Adrenal gland (tissue), 12 donors: ENCODE measurements around the gene CHD3. TPM values are rescaled to one million over a fixed set of nuclear protein-coding genes. Genes with fewer than 3 reads are reported as not detected.
A peak's percentile ranks its signal among the peaks of the same experiment; 100 is the strongest.

Experiments used
- DNase-seq, 7 donors: peaks; one replicate each; pipeline ENCODE4 v3.0.0-alpha.2; 2019 to 2020
- H3K27ac ChIP-seq, 5 donors: fragments of 200-600 bp; sonication (generic) in 4 of 5; 1 replicate in 3 of 5; 2 replicates in 2 of 5; pipeline versions ENCODE4 v1.5.1 to v1.8.0; 2016 to 2020; ENCODE audit warnings: mild to moderate bottlenecking in 1 of 5
- H3K27me3 ChIP-seq: fragments of 200-600 bp; 2 replicates; pipeline ENCODE4 v1.8.0; 2021
- H3K36me3 ChIP-seq, 2 donors: fragments of 200-600 bp; replicated peaks in 1 of 2; 1 replicate in 1 of 2; 2 replicates in 1 of 2; pipeline versions ENCODE4 v1.5.1 to v1.8.0; 2018 to 2022
- H3K4me1 ChIP-seq, 2 donors: fragments of 200-600 bp; replicated peaks in 1 of 2; 1 replicate in 1 of 2; 2 replicates in 1 of 2; pipeline versions ENCODE4 v1.5.1 to v1.8.0; 2018 to 2021
- H3K4me3 ChIP-seq, 4 donors: fragments of 200-600 bp; sonication (generic) in 3 of 4; one replicate each; pipeline ENCODE4 v1.5.1; 2016 to 2018
- H3K9me3 ChIP-seq, 3 donors: fragments of 200-600 bp; sonication (generic) in 1 of 3; replicated peaks in 1 of 3; 1 replicate in 2 of 3; 2 replicates in 1 of 3; pipeline versions ENCODE4 v1.5.1 to v1.8.0; 2016 to 2021
- CTCF ChIP-seq, 6 experiments: fragments of 450-650 bp in 4 of 6; fragments of 200-600 bp in 2 of 6; sonication (generic) in 1 of 6; IDR thresholded peaks; 1 replicate in 5 of 6; 2 replicates in 1 of 6; pipeline versions ENCODE4 v1.5.1 to v1.8.0; 2016 to 2021; ENCODE audit warnings: antibody characterized with exemption in 6 of 6, mild to moderate bottlenecking in 2 of 6, moderate library complexity in 1 of 6
- POLR2A ChIP-seq, 2 donors: fragments of 450-650 bp; IDR thresholded peaks; one replicate each; pipeline ENCODE4 v1.6.1; 2017; ENCODE audit warnings: antibody characterized with exemption in 2 of 2, mild to moderate bottlenecking in 2 of 2, moderate library complexity in 1 of 2
- WGBS, 4 donors: extraction: QIAGEN DNeasy Blood & Tissue Kit in 2 of 4; methylation state at CpG; one replicate each; pipeline versions ENCODE4 v1.1.5 to v1.1.7; 2013 to 2017; 5-methylcytosine and 5-hydroxymethylcytosine counted together
- intact Hi-C, 2 donors: fragments of 100-400 bp; cut with DNase I; formaldehyde crosslinking; loops; one replicate each; pipeline versions ENCODE4 v1.14.1 to v1.15.0; 2022 to 2023
- polyA plus RNA-seq, 3 donors: library from polyadenylated mRNA; stranded (reverse); fragments of 200-250 nt in 2 of 3; fragments of 350-450 nt in 1 of 3; fragmentation: Illumina TruSeq in 1 of 3; extraction: RNeasy Lipid Tissue Mini Kit (QIAGEN cat#74804) in 1 of 3; gene quantifications; one replicate each; pipeline ENCODE4 v1.2.3, GENCODE V29; 2013 to 2014
- total RNA-seq, 9 donors: library from RNA; depleted of rRNA in 4 of 9; stranded (reverse); fragments of >200 nt in 4 of 9; fragments of 120-200 nt in 1 of 9; fragmentation: NEBNext Ultra II Directional in 1 of 9; extraction: Animal tissue kit (Norgen Biotek cat#: 25700) in 1 of 9; gene quantifications; one replicate each; pipeline versions ENCODE4 v1.1.0 to v1.2.4, GENCODE V29; 2013 to 2023
- donor health status: healthy with polysubstance abuse.
- donor health status: Bipolar disorder and iron deficiency.
- donor health status: DM: yes; HTN: yes; CAD: no.
- donor health status: DM: no; HTN: no; CAD: no.
- donor health status: DM: no; HTN: no; CAD: no.
- donor health status: DM: yes; HTN: yes; CAD: no.

The CHD3 gene
- total and polyA plus RNA-seq, 12 donors, result 43.8 to 326 (median 91.5) TPM

GRCh38 chr17:7849751-7850504 lies 38.7 kb upstream of the CHD3 start:
- no peaks in the 10 kb centered on the region for H3K9me3 ChIP-seq
- H3K27me3 ChIP-seq, result no peaks in the 10 kb centered on the region
- intact Hi-C loops, result loop anchor here in 1 of 2 donors (5.0 kb wide), 1 partner anchor 137 kb away; no protein-coding TSS in a partner anchor
- no peak for TF ChIP-seq POLR2A (IDR thresholded peaks at IDR 0.05)
- TF ChIP-seq CTCF (IDR thresholded peaks at IDR 0.05), result no peak
- H3K4me1 ChIP-seq, result peaks cover 12 to 30% of the 10 kb centered on the region in 2 donors
- H3K27ac ChIP-seq, result peak overlapping the region in 3 of 5 donors; percentile 5 to 45 (median 36)
- peaks cover 0 to 77% of the 10 kb centered on the region in 2 donors for H3K36me3 ChIP-seq
- no peak overlapping the region for H3K4me3 ChIP-seq
- DNase-seq, result peak in 6 of 7 donors; percentile 22 to 62 (median 46)
- WGBS, 4 donors, result 58 to 69% (median 68%) methylated on average over 6 to 12 of the region's 12 CpGs

DNA sequence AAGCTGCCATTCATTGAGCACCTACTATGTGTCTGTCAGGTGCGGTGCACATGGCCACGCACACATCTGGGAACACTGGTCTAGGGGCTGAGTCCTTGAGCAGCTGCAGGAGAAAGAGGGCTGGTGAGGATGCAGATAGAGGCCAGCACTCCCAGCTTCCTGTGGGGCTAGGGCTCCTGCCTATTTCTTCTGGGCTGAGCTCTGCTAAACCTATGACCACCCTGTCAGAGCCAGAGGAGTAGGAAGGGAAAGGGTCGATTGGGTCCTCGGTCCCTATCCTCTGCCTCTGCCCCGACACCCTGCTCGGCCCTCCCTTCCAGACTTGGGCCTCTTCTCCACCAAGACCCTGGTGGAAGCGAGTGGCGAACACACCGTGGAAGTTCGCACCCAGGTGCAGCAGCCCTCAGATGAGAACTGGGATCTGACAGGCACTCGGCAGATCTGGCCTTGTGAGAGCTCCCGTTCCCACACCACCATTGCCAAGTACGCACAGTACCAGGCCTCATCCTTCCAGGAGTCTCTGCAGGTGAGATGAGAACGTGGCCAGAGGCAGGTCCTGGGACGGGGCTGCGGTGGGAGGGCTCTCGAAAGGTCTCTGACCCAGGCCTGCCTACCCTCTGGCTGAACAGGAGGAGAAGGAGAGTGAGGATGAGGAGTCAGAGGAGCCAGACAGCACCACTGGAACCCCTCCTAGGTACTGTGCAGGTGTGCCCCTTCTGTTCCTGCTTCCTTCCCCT lies 37.7 kb upstream of the CHD3 start:
- H3K9me3 ChIP-seq, result no peaks in the 10 kb centered on the region
- peak overlapping the region in 1 of 5 donors; percentile 5 for H3K27ac ChIP-seq
- no peaks in the 10 kb centered on the region for H3K27me3 ChIP-seq
- intact Hi-C loops, result loop anchor here in 1 of 2 donors (5.0 kb wide), 1 partner anchor 136 kb away; no protein-coding TSS in a partner anchor
- peak in 5 of 7 donors; percentile 20 to 65 (median 34) for DNase-seq
- 85 to 87% (median 86%) methylated on average over 13 to 17 of the region's 17 CpGs for WGBS, 4 donors
- H3K36me3 ChIP-seq, result peaks cover 0 to 73% of the 10 kb centered on the region in 2 donors
- TF ChIP-seq CTCF (IDR thresholded peaks at IDR 0.05) (no peak), POLR2A (IDR thresholded peaks at IDR 0.05) (no peak)
- peaks cover 13 to 30% of the 10 kb centered on the region in 2 donors for H3K4me1 ChIP-seq
- H3K4me3 ChIP-seq, result no peak overlapping the region

- Histone ChIP-seq H3K36me3 (peaks cover 0 to 66% of the 10 kb centered on the region in 2 donors), H3K27me3 (no peaks in the 10 kb centered on the region), H3K4me1 (peaks cover 19 to 38% of the 10 kb centered on the region in 2 donors), H3K4me3 (no peak overlapping the region), H3K9me3 (no peaks in the 10 kb centered on the region), H3K27ac (peak overlapping the region in 1 of 5 donors; percentile 36)
- intact Hi-C loops, result loop anchor here in 1 of 2 donors (2.0 to 5.0 kb wide), 2 partner anchors 29 to 136 kb away; no protein-coding TSS in a partner anchor
- 15 to 35% (median 19%) methylated on average over 17 to 60 of the region's 60 CpGs for WGBS, 4 donors
- TF ChIP-seq POLR2A (IDR thresholded peaks at IDR 0.05), result no peak
- TF ChIP-seq CTCF (IDR thresholded peaks at IDR 0.05), result peak; percentile 97 to 99 (median 98)
- peak; percentile 87 to 94 (median 93) for DNase-seq
Measured at GRCh38 chr17:7851438-7852261, 36.9 kb upstream of the CHD3 start.
